ENCODE measurements around the gene RNF222.

DNA sequence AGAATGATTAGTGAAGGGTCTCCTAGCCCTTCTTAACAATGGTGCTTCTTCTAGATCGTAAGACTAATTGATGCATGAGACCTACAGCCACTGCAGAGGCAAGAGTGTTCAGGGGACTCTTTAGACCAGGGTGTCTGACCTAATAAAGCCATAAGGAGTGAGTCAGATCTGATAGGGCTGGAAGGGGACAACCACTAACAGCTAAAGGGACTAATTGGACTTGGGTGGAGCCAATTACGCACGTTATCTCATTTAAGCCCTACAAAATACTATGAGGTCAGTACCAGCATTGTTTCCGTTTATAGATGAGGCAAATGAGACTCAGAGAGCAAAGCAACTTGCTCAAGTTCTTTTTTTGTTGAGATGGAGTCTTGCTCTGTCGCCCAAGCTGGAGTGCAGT lies 14.5 kb upstream of the RNF222 start:
- TF ChIP-seq, protein P1, sequence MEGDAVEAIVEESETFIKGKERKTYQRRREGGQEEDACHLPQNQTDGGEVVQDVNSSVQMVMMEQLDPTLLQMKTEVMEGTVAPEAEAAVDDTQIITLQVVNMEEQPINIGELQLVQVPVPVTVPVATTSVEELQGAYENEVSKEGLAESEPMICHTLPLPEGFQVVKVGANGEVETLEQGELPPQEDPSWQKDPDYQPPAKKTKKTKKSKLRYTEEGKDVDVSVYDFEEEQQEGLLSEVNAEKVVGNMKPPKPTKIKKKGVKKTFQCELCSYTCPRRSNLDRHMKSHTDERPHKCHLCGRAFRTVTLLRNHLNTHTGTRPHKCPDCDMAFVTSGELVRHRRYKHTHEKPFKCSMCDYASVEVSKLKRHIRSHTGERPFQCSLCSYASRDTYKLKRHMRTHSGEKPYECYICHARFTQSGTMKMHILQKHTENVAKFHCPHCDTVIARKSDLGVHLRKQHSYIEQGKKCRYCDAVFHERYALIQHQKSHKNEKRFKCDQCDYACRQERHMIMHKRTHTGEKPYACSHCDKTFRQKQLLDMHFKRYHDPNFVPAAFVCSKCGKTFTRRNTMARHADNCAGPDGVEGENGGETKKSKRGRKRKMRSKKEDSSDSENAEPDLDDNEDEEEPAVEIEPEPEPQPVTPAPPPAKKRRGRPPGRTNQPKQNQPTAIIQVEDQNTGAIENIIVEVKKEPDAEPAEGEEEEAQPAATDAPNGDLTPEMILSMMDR (conservative IDR thresholded peaks at IDR 0.05; ENCODE audit: low read length), result no peak
- TF ChIP-seq EZH2phosphoT487 (IDR thresholded peaks at IDR 0.05; ENCODE audit: borderline replicate concordance), result no peak

All from Loucy (cell line).